HG03575 (cell line): Measurements from ENCODE around the gene IPCEF1.
"Not testable (repeated sequence)": the region's sequence is repeated elsewhere in the genome, so short reads cannot be mapped to it uniquely, and the experiment has no call there.

Experiments used
- ATAC-seq: cut with Tn5 transposase; IDR thresholded peaks from one replicate; pipeline ENCODE4 v1.9.1; 2021; ENCODE audit not compliant: unreplicated experiment, insufficient number of reproducible peaks, low FRiP score; ENCODE audit errors: extremely low read depth

Gene IPCEF1

DNA sequence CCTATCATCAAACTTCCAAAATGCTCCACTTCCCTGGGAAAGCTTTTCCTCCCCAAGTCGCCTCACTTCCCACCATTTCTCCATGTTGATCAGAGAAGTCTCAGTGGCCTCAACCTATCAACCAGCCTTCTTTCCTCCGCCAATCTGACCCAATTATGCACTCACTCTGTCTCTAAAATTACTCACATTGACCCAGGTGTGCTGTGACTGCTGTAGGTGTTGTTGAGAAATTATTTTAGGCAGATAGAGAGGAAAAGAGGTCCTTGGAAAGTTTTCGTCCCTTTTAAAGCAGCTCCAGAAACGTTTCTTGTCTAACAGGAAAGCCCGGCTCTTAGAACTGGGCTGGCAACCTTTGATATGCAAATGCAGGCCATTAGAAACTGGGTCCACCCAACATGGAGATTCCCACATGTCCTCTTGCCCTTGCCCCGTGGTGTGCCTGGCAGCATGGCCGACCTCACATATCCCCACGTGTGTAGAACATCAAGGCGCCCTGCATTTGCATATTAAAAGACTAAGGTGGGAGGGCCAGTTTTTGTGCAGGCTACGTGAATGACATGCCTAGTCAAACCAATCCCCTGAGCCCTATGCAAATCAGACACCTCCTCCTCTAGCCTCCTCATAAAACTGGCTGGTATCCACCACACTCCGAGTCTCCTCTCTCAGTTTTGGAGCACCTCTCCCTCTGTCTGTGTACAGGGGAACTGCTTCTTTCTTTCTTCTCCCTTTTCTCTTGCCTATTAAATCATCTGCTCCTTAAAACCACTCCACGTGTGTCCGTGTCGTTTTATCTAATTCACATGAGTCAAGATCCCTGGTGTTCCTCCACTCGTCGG is 12.9 kb downstream of the IPCEF1 start:
- ATAC-seq = no peak

- no peak for ATAC-seq
Observed at GRCh38 chr6:154341871-154342270, 14.7 kb downstream of the IPCEF1 start.

- ATAC-seq = no peak
Observed at GRCh38 chr6:154341336-154341735, 15.3 kb downstream of the IPCEF1 start.

DNA sequence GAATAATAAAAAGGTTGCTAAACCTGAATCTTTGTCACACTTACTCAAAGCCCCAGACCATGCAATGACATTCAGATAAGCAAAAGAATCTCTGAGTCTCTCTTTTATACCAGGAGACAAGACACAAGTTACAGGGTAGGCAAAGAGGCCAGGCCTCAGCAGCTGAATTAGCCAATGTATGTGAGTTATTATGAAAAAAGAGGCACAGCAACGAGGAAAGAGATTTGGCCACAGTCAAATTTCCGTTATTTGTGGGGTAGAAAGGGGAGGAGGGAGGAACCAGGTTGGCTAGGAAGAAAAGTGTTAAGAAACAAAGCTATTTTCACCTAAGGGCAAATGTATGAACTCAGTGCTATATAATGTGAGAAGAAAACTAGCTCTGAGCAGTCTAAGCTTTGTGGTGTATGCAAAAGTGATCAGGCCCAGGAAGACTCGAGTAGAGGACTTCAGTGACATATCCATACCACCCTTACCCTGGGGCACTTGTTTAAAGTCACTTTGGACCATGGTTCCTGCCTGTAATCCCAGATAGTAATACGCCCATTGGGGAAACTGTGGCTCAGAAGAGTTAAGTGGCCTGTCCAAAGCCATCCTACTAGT is 19.1 kb downstream of the IPCEF1 start:
- ATAC-seq = no peak

DNA sequence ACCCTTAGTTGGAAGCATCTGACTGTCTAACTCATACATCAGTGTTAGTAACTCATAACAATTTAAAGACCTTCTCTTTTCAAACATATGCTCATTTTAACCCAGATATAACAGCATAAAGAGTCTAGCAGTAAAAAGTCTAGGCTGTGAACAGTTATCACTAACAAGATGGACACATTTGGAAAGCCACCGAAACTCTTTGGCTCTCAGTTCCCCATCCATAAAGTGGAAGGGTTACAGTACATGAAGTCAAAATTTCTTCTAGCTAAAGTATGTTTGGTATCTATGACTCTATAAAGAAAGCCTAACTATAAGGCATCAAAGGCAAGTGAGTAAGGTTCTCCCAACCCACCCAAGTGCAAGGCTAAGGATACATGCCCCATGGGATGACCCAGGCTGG is 22.5 kb downstream of the IPCEF1 start:
- not testable (repeated sequence) for ATAC-seq

DNA sequence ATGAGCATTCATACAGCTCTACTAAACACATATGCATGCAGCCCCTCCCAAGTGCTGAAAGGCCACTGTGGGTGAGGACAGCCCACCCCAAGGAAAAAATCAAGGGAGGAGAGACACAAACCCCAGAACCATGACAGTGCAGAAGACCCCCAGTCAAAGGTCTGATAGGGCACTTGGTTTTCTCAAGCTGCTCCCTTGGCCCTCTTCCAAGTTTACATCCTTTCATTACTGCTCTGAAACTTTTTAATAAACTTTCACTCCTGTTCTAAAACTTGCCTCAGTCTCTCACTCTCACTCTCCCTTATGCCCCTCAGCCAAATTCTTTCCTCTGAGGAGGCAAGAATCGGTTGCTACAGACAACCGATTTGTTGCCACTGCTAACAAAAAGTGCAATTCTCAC is 24.9 kb downstream of the IPCEF1 start:
- ATAC-seq = no peak

DNA sequence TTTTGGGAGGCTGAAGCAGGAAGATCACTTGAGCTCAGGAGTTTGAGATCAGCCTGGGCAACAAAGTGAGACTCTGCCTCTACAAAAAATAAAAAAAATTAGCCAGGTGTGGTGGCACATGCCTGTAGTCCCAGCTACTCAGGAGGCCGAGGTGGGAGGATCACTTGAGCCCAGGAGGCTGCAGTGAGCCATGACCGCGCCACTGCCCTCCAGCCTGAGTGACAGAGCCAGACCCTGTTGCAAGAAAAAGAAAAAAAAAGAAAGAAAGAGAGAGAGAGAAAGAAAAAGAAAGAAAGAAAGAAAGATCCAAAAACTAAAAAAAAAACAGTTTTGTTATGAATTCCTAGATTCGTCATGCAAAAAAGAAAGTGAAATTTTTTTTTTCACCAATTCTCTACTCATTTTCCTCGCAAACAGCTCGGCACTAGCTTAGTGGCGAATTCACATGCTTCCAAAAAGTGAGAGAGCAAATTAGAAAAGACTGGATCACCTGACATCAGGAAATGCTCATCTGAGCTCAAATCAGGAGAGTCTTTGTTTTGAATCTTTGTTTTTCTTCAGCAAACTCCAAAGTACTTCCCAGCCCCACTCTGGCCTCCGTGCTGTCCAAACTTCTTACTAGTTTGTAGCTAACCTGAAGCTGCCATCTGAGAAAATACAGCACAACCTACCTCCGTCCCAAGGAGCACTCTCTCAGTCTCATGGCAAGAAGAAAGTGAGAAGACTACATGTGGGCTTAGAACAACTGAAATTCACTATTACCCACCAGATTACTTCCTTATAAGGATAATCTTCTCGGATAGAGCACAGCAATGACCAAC is 27.0 kb downstream of the IPCEF1 start:
- ATAC-seq = no peak

GRCh38 chr6:154327313-154327712 is 29.3 kb downstream of the IPCEF1 start:
- ATAC-seq = not testable (repeated sequence)

- no peak for ATAC-seq
Observed at GRCh38 chr6:154325142-154325541, 31.5 kb downstream of the IPCEF1 start.

DNA sequence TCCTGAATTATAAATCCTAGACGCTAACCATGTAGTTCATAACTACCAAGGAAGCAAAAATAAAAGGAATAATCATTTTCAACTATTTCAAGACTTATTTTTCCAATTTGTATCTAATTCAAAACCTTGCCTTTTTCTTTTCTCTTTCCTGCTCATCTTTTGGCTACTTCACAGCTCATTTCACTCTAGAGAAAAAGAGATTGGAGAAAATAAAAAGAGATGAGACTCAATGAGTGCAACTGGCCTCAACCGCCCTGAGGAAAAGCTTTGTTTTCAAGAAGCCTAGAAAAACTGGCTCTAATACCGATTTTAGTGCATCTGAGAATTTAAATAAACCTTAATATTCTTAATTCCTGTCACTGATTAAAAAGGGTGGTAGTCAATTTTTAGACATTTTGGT is 36.4 kb downstream of the IPCEF1 start:
- no peak for ATAC-seq

DNA sequence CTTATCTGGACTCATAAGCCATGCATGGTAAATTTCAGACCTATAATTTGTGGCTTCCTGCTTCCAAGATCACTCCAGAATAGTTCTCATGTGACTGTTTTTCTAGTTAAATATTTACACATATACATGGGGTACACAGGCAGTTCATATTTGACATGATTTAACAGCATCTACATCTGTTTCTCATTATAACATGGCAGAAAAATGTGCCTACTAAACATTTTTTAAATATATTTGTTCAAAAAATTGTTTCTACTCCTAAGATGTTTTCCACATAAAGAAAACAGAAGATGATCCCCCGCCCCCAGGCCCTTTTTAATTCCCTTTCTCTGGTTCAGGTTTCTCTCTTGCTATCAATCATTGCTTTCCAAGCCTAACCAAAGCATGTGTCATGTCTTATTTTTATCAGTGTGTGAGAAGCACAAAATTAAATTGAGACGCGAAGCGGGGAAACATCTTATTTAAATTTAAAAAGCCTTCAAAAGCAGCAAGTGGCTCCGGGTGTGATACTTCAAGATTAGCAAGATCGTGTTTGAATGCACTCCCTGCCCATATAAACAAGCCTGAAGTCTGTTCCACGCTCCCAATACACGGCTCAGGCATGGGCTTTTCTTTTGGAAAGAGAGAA is 37.3 kb downstream of the IPCEF1 start:
- no peak for ATAC-seq

DNA sequence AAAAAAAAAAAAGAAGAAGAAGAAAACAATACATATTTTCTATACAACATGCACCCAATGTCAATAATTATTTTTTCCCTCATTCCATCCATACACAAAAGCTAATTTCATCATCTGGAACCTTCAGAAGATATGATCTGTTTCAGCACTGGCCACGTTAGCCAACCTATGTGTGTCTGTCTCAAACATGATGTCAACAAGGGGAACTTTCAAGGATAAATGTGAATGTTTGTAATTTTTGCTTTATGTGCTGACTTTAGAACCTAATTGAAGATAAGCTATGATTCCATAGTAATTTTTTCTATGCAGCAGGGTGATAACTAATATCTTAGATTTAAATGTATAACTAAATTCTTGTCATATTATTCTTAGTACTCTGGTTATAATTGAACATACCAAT is 37.9 kb downstream of the IPCEF1 start:
- no peak for ATAC-seq

- ATAC-seq = no peak
Observed at GRCh38 chr6:154316131-154316530, 40.5 kb downstream of the IPCEF1 start.

DNA sequence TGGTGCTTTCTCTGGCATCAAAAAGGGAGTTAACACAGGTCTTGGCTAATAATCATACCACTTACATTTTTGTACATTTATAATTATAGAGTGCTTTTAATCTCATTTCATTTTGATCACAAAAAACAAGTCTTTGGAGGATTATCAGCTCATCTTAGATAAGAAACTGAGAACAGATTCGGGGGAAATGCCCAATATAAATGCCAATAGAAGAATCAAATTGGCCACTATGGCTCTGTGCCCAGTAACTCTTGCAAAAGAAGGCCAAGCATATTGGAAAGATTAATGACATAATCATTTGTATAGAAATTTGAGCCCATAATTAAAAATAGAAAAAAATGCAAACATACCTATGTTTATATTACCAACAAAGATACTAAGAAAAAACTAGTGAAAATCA is 42.5 kb downstream of the IPCEF1 start:
- no peak for ATAC-seq

DNA sequence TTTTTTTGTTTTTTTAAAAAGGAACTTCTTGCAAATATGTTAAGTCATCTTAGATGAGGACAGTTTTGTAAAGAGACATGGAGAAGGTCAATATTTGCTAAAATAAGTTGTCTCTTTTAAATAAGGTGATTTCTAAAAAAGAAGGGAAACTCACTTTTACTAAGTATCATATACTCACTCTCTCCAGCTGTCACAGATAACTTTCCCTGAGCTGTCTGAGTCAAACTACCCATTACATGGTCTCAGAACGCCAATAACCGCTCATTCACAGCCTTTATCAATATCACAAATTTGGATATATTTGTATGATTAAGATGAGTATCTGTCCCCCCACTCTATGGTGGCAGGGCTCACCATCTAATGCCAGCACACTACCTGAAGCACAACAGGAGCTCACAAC is 47.6 kb downstream of the IPCEF1 start:
- no peak for ATAC-seq

- no peak for ATAC-seq
Observed at GRCh38 chr6:154307696-154308425, 48.7 kb downstream of the IPCEF1 start.

GRCh38 chr6:154307147-154307546 is 49.5 kb downstream of the IPCEF1 start:
- ATAC-seq = not testable (repeated sequence)

- ATAC-seq = peak; percentile 52
Observed at GRCh38 chr6:154306696-154307095, 49.9 kb downstream of the IPCEF1 start.

GRCh38 chr6:154304191-154304590 is 52.4 kb downstream of the IPCEF1 start:
- ATAC-seq = no peak
